Fibroblast of villous mesenchyme (primary cell): ENCODE results near the gene NOL8. TPM values are rescaled to one million over a fixed set of nuclear protein-coding genes. Genes with fewer than 3 reads are reported as not detected.

Source experiments
- DNase-seq: peaks from one replicate; pipeline ENCODE4 v3.0.0-alpha.2; 2010; ENCODE audit warnings: low read depth
- H3K4me3 ChIP-seq: 2 replicates; pipeline ENCODE4 v1.5.1; 2011; ENCODE audit warnings: low read depth, mild to moderate bottlenecking, low read length
- CTCF ChIP-seq: IDR thresholded peaks from 2 replicates; pipeline ENCODE4 v1.5.1; 2012; ENCODE audit warnings: low read depth, mild to moderate bottlenecking, low read length; ENCODE audit not compliant: insufficient read depth
- total RNA-seq: library from RNA; depleted of rRNA; stranded (reverse); fragments of >200 nt; gene quantifications from 2 replicates; pipeline ENCODE4 v1.2.3, GENCODE V29; 2012

Gene NOL8
- total RNA-seq, 1 donor = 24.2 TPM

DNA sequence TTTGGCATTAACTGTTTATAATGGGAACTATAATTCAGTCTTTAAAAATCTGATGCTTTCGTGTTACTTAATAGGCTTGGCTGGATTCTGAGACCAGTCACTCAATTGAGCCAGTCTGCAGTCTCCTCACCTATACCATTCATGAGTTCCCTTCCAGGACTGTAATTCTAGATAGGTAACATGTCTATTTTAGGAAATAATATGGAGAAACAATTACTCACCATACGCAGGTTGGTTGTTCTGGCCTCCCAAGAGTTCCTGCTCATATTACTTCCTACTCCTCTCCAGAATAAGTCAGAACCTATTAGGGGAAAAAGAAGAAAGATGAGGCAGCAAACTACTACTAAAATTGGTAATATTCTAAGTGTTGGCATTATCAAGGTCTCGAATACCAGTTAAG lies 27.1 kb downstream of the NOL8 start:
- no peak for TF ChIP-seq CTCF
- no peak for DNase-seq

GRCh38 chr9:92297611-92298010 lies 27.5 kb downstream of the NOL8 start:
- no peak for TF ChIP-seq CTCF
- no peak overlapping the region for H3K4me3 ChIP-seq
- DNase-seq = no peak

More for the DNA sequence above, 27.1 kb downstream of the NOL8 start:
- no peak overlapping the region for H3K4me3 ChIP-seq

GRCh38 chr9:92295827-92296258 lies 29.3 kb downstream of the NOL8 start:
- DNase-seq = no peak
- no peak overlapping the region for H3K4me3 ChIP-seq
- no peak for TF ChIP-seq CTCF

DNA sequence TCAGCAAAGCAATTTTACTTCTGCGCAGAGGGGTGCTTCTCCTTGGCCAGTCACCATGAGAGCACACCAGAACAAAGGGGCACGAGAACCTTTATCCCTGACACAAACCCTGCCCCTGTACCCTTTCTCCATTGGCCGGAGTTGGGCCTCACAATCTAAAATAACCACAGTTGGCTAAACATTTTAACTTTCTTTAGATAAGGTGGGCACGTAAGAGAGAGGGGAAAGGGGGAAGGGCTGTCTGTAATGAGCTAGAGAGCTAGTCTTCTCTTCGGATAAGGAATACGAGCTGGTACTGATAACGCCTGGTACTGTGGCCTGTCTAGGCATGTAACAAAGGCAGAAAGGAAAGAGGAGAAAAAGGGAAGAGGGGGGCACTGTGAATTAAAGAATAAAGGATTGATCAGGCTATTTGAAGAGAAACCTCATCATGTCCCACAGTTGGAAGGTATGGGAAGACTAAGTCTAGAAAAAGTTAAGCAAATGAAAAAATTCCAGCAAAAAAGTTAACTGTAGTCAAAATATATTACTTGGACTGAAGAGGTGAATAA lies 29.8 kb downstream of the NOL8 start:
- H3K4me3 ChIP-seq = no peak overlapping the region
- DNase-seq = peak; percentile 76
- TF ChIP-seq CTCF = no peak

DNA sequence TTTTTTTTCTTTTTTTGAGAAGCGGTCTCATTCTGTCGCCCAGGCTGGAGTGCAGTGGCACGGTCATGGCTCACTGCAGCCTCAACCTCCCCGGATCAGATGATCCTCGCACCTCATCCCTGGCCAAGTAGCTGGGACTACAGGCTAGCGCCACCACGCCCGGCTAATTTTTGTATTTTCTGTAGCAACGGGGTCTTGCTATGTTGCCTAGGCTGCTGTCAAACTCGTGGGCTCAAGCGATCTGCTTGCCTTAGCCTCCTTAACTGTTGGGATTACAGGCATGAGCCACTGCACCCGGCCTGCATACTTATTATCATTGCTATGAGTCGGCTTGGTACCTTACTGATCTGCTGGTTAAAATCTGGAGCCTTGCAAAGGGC lies 30.9 kb downstream of the NOL8 start:
- DNase-seq = peak; percentile 26
- peak overlapping the region; percentile 96 for H3K4me3 ChIP-seq
- no peak for TF ChIP-seq CTCF

GRCh38 chr9:92293452-92294296 lies 31.5 kb downstream of the NOL8 start, which contains the start of gene IARS1:
Gene IARS1 (minus strand): TSS chr9:92293697. CDS start chr9:92289419, 4,278 bp downstream.
- peak; percentile 98 for DNase-seq
- TF ChIP-seq CTCF = no peak
- peak within 1 kb of the TSS; percentile 96 for H3K4me3 ChIP-seq
